ENCODE results near the gene DPPA5. TPM values are rescaled to one million over a fixed set of nuclear protein-coding genes. Genes with fewer than 3 reads are reported as not detected.
"Not testable (repeated sequence)": the region's sequence is repeated elsewhere in the genome, so short reads cannot be mapped to it uniquely, and the experiment has no call there.

The DPPA5 gene
- total and polyA plus RNA-seq, 9 donors: 0.68 TPM; not detected in 8

DNA sequence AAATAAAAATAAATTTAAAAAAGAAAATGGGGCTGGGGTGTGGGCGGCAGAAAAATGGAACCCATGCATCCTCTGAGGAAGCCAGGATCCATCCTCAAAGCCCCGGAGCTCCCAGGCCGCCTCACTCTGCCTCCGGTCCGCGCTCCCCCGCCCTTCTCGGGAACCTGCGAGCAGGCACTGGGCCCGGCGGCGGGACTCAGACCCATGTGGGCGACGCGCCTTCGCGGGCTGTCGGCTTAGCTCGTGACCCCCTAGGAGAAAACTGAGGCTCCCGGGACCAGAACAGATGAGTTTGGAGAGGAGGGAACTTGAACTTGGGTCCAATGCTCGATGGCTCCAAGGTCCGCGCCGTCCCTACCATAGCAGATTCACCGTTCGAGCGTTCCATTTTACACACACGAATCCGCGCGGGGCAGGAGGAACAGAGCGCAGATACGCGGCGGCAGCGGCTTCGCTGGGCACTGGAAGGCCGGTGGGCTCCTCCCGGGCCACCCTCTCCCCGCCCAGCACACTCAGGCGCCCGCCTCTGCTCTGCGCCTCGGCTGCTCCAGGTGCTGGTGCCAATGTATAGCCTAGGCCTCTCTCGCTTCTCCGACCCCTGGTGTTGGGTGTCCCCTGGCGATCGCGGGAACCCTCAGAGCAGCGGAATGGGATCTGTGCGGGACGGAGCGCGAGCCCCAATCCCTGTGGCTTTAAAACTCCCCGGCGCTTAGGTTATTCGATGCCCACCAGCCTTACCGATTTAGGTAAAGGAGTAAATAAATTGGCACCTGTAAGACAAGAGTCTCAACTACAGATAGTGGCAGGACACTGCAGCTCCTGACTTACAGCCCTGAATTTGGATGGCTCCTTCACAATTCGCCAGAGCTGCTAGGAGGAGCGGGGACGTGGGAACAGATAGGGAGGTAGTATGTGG lies 39.2 kb downstream of the DPPA5 start:
- DNase-seq: no peak
- intact Hi-C loops (cut with DNase I): no loop called here
- 14 to 16% (median 14%) methylated on average over 56 to 61 of the region's 61 CpGs for WGBS, 3 donors
- H3K9me3 ChIP-seq: peaks cover 0 to 13% of the 10 kb centered on the region in 2 donors
- no peaks in the 10 kb centered on the region for H3K36me3 ChIP-seq
- H3K4me1 ChIP-seq (ENCODE audit: insufficient read depth): no peaks in the 10 kb centered on the region
- H3K27ac ChIP-seq: no peak overlapping the region
- TF ChIP-seq POLR2A (IDR thresholded peaks at IDR 0.05) (no peak), EP300 (IDR thresholded peaks at IDR 0.05) (no peak)
- TF ChIP-seq, protein P1, sequence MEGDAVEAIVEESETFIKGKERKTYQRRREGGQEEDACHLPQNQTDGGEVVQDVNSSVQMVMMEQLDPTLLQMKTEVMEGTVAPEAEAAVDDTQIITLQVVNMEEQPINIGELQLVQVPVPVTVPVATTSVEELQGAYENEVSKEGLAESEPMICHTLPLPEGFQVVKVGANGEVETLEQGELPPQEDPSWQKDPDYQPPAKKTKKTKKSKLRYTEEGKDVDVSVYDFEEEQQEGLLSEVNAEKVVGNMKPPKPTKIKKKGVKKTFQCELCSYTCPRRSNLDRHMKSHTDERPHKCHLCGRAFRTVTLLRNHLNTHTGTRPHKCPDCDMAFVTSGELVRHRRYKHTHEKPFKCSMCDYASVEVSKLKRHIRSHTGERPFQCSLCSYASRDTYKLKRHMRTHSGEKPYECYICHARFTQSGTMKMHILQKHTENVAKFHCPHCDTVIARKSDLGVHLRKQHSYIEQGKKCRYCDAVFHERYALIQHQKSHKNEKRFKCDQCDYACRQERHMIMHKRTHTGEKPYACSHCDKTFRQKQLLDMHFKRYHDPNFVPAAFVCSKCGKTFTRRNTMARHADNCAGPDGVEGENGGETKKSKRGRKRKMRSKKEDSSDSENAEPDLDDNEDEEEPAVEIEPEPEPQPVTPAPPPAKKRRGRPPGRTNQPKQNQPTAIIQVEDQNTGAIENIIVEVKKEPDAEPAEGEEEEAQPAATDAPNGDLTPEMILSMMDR (IDR thresholded peaks at IDR 0.05): no peak
- H3K4me3 ChIP-seq: no peak overlapping the region
- H3K27me3 ChIP-seq: no peaks in the 10 kb centered on the region

GRCh38 chr6:73310503-73310845 lies 43.6 kb downstream of the DPPA5 start:
- intact Hi-C loops (cut with DNase I); H3K9me3 ChIP-seq; H3K27ac ChIP-seq; DNase-seq; H3K36me3 ChIP-seq; H3K27me3 ChIP-seq; H3K4me1 ChIP-seq (ENCODE audit: insufficient read depth): not testable (repeated sequence)
- 1 to 6% (median 2%) methylated on average over 4 of the region's 4 CpGs for WGBS, 3 donors
- H3K4me3 ChIP-seq: peak overlapping the region; percentile 51

GRCh38 chr6:73309785-73310502 lies 44.1 kb downstream of the DPPA5 start:
- Histone ChIP-seq H3K27me3 (no peaks in the 10 kb centered on the region), H3K27ac (peak overlapping the region in 1 of 2 donors; percentile 2), H3K36me3 (no peaks in the 10 kb centered on the region), H3K9me3 (peaks cover 0 to 6% of the 10 kb centered on the region in 2 donors), H3K4me1 (ENCODE audit: insufficient read depth) (no peaks in the 10 kb centered on the region), H3K4me3 (peak overlapping the region; percentile 51)
- DNase-seq: peak; percentile 44 to 70 (median 48)
- WGBS, 3 donors: 0% methylated on average over 57 to 59 of the region's 59 CpGs
- intact Hi-C loops (cut with DNase I): no loop called here
- TF ChIP-seq, protein P1 (IDR thresholded peaks at IDR 0.05): peak in 1 of 3 donors; percentile 8
- no peak for TF ChIP-seq EP300 (IDR thresholded peaks at IDR 0.05)
- TF ChIP-seq POLR2A (IDR thresholded peaks at IDR 0.05): peak; percentile 17

DNA sequence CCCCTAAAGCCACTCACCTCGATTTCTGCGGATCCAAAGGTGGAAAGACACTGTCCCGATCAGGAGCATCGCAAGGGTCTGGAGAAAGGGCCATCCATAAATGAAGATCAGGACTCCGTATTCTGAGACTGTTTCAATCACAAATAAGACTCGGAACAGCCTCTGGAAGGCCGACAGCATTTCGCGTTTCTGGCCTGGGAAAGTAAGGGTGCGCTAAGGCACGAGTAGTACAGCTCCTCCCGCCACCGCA lies 44.6 kb downstream of the DPPA5 start:
- H3K27ac ChIP-seq: no peak overlapping the region
- whole genome bisulfite sequencing, 3 donors: 2 to 5% (median 4%) methylated on average over 13 of the region's 13 CpGs

More for the DNA sequence above, 44.6 kb downstream of the DPPA5 start:
- peak overlapping the region; percentile 51 for H3K4me3 ChIP-seq
- intact Hi-C loops (cut with DNase I): no loop called here
- no peak for DNase-seq
- H3K4me1 ChIP-seq (ENCODE audit: insufficient read depth): no peaks in the 10 kb centered on the region
- no peak for TF ChIP-seq POLR2A (IDR thresholded peaks at IDR 0.05)
- no peak for TF ChIP-seq EP300 (IDR thresholded peaks at IDR 0.05)
- TF ChIP-seq, protein P1 (IDR thresholded peaks at IDR 0.05): no peak
- H3K36me3 ChIP-seq: no peaks in the 10 kb centered on the region
- H3K9me3 ChIP-seq: peaks cover 0 to under 1% of the 10 kb centered on the region in 2 donors
- H3K27me3 ChIP-seq: no peaks in the 10 kb centered on the region
